H1 (cell line): ENCODE data around the gene CCNG1. TPM values are rescaled to one million over a fixed set of nuclear protein-coding genes. Genes with fewer than 3 reads are reported as not detected.

ENCODE experiments used
- CTCF ChIA-PET: fragments of 300-600 bp; sonication (Branson Sonifier 250); formaldehyde crosslinking; loops from one replicate; lab custom pipeline; 2021; ENCODE audit not compliant: partially characterized antibody; lab: Charles Lee
- POLR2A ChIA-PET: fragments of 300-600 bp; sonication (Branson Sonifier 250); formaldehyde crosslinking; loops from one replicate; lab custom pipeline; 2021; ENCODE audit warnings: inconsistent platforms; ENCODE audit not compliant: partially characterized antibody; lab: Charles Lee
- DNase-seq, 2 experiments: peaks; one replicate each; pipeline versions ENCODE4 v3.0.0 to v3.0.0-alpha.2; 2010 to 2022; ENCODE audit warnings: low spot score in 2 of 2, low read depth in 1 of 2, mixed read lengths in 1 of 2
- FAIRE-seq: peaks from 2 replicates; lab custom pipeline; 2011; peaks lifted over from hg19 to GRCh38; lab: Jason Lieb, UNC
- H2AFZ ChIP-seq: 2 replicates; pipeline ENCODE4 v1.8.1; 2012; ENCODE audit warnings: low read length, inconsistent platforms
- H2AK5ac ChIP-seq: 2 replicates; pipeline ENCODE4 v1.6.1; 2013; ENCODE audit warnings: low read depth, low read length
- H2BK120ac ChIP-seq: replicated peaks from 2 replicates; pipeline ENCODE3; 2013; ENCODE audit warnings: low read depth, low read length, inconsistent platforms
- H2BK12ac ChIP-seq: 2 replicates; pipeline ENCODE4 v1.6.1; 2013; ENCODE audit warnings: low read depth, low read length
- H2BK15ac ChIP-seq: 2 replicates; pipeline ENCODE4 v1.6.1; 2013; ENCODE audit warnings: low read length
- H2BK20ac ChIP-seq: 2 replicates; pipeline ENCODE4 v1.6.1; 2013; ENCODE audit warnings: low read length
- H2BK5ac ChIP-seq: 2 replicates; pipeline ENCODE4 v1.6.1; 2013; ENCODE audit warnings: low read depth, low read length
- H3K14ac ChIP-seq: 2 replicates; pipeline ENCODE4 v1.6.1; 2013; ENCODE audit warnings: inconsistent platforms; ENCODE audit not compliant: insufficient read length
- H3K18ac ChIP-seq: 2 replicates; pipeline ENCODE4 v1.6.1; 2013; ENCODE audit warnings: low read length; ENCODE audit errors: extremely low read depth
- H3K23ac ChIP-seq: 2 replicates; pipeline ENCODE4 v1.6.1; 2013; ENCODE audit warnings: inconsistent platforms; ENCODE audit not compliant: insufficient read length
- H3K23me2 ChIP-seq: 2 replicates; pipeline ENCODE4 v1.6.1; 2013; ENCODE audit warnings: low read depth, low read length
- H3K27ac ChIP-seq: 2 replicates; pipeline ENCODE4 v1.6.1; 2011; ENCODE audit warnings: low read depth, low read length, inconsistent platforms
- H3K27me3 ChIP-seq, 4 experiments: replicated peaks in 1 of 4; 1 replicate in 1 of 4; 2 replicates in 3 of 4; pipeline versions ENCODE4 v1.6.1 to v1.8.1; 2011 to 2013; ENCODE audit warnings: low read length in 3 of 4, mild to moderate bottlenecking in 3 of 4, inconsistent platforms in 2 of 4, mixed read lengths in 2 of 4, moderate library complexity in 1 of 4; ENCODE audit not compliant: control insufficient read depth in 3 of 4, insufficient read depth in 3 of 4; ENCODE audit errors: extremely low read depth in 1 of 4
- H3K36me3 ChIP-seq, 4 experiments: 2 replicates each; pipeline versions ENCODE4 v1.6.1 to v1.8.1; 2011 to 2013; ENCODE audit warnings: mild to moderate bottlenecking in 4 of 4, low read length in 3 of 4, moderate library complexity in 2 of 4, control low read depth in 1 of 4, inconsistent platforms in 1 of 4; ENCODE audit not compliant: insufficient read depth in 4 of 4, control insufficient read depth in 2 of 4
- H3K4ac ChIP-seq: replicated peaks from 2 replicates; pipeline ENCODE3; 2013; ENCODE audit warnings: low read length, low read depth, mixed read lengths, inconsistent platforms; ENCODE audit not compliant: insufficient read length
- H3K4me1 ChIP-seq, 4 experiments: replicated peaks in 1 of 4; 1 replicate in 1 of 4; 2 replicates in 3 of 4; pipeline versions ENCODE4 v1.6.1 to v1.8.1; 2011 to 2013; ENCODE audit warnings: low read length in 3 of 4, inconsistent platforms in 2 of 4, mixed read lengths in 1 of 4; ENCODE audit not compliant: insufficient read depth in 4 of 4, control insufficient read depth in 3 of 4
- H3K4me2 ChIP-seq, 2 experiments: 2 replicates each; pipeline versions ENCODE4 v1.6.1 to v1.8.1; 2011 to 2013; ENCODE audit warnings: low read depth in 2 of 2, low read length in 2 of 2, control low read depth in 1 of 2, inconsistent platforms in 1 of 2, mild to moderate bottlenecking in 1 of 2; ENCODE audit not compliant: insufficient read depth in 1 of 2
- H3K4me3 ChIP-seq, 4 experiments: fragments of 200-600, 300-600 bp in 1 of 4; sonication (generic), shearing (Covaris generic), sonication (Bioruptor Twin) in 1 of 4; 2 replicates each; pipeline versions ENCODE4 v1.5.1 to v1.8.1; 2011 to 2016; ENCODE audit warnings: low read length in 4 of 4, low read depth in 3 of 4, control low read depth in 2 of 4, inconsistent platforms in 2 of 4, mild to moderate bottlenecking in 2 of 4, mixed read lengths in 1 of 4, moderate library complexity in 1 of 4; ENCODE audit not compliant: insufficient read depth in 2 of 4; ENCODE audit errors: extremely low read depth in 1 of 4
- H3K56ac ChIP-seq: replicated peaks from 2 replicates; pipeline ENCODE3; 2013; ENCODE audit warnings: low read depth, mild to moderate bottlenecking, mixed read lengths, low read length, inconsistent platforms; ENCODE audit not compliant: insufficient read length
- H3K79me1 ChIP-seq: 2 replicates; pipeline ENCODE4 v1.6.1; 2013; ENCODE audit warnings: low read depth, low read length, control low read depth
- H3K79me2 ChIP-seq, 2 experiments: 2 replicates each; pipeline versions ENCODE4 v1.6.1 to v1.8.1; 2012 to 2013; ENCODE audit warnings: low read length in 2 of 2, mild to moderate bottlenecking in 2 of 2, inconsistent platforms in 1 of 2; ENCODE audit not compliant: insufficient read depth in 2 of 2, control insufficient read depth in 1 of 2
- H3K9ac ChIP-seq, 4 experiments: replicated peaks in 1 of 4; 1 replicate in 1 of 4; 2 replicates in 3 of 4; pipeline versions ENCODE4 v1.6.1 to v1.8.1; 2011 to 2013; ENCODE audit warnings: low read depth in 3 of 4, low read length in 3 of 4, control low read depth in 2 of 4, mild to moderate bottlenecking in 2 of 4, moderate library complexity in 2 of 4, inconsistent platforms in 1 of 4; ENCODE audit errors: extremely low read depth in 1 of 4
- H3K9me3 ChIP-seq, 2 experiments: 2 replicates each; pipeline versions ENCODE4 v1.6.1 to v1.8.1; 2012 to 2013; ENCODE audit warnings: mild to moderate bottlenecking in 2 of 2, moderate library complexity in 2 of 2, control low read depth in 1 of 2, inconsistent platforms in 1 of 2, low read depth in 1 of 2, low read length in 1 of 2, mixed read lengths in 1 of 2; ENCODE audit not compliant: insufficient read depth in 2 of 2
- H4K20me1 ChIP-seq, 2 experiments: replicated peaks in 1 of 2; 2 replicates each; pipeline versions ENCODE3 to v1.8.1; 2011 to 2013; ENCODE audit warnings: inconsistent platforms in 2 of 2, low read length in 2 of 2, mild to moderate bottlenecking in 1 of 2; ENCODE audit not compliant: insufficient read depth in 2 of 2, control insufficient read depth in 1 of 2
- H4K5ac ChIP-seq: 2 replicates; pipeline ENCODE4 v1.6.1; 2013; ENCODE audit warnings: low read length, low read depth, mixed read lengths, inconsistent platforms; ENCODE audit not compliant: insufficient read length
- H4K8ac ChIP-seq: 2 replicates; pipeline ENCODE4 v1.8.0; 2013; ENCODE audit warnings: mild to moderate bottlenecking, moderate library complexity, low read length, inconsistent platforms; ENCODE audit not compliant: insufficient read depth; ENCODE audit errors: extremely low read depth
- H4K91ac ChIP-seq: replicated peaks from 2 replicates; pipeline ENCODE3; 2013; ENCODE audit warnings: low read length, mixed read lengths, inconsistent platforms; ENCODE audit not compliant: insufficient read length
- ATF3 ChIP-seq: IDR thresholded peaks from 2 replicates; pipeline ENCODE4 v1.6.1; 2011; ENCODE audit warnings: low read depth, mild to moderate bottlenecking, low read length; ENCODE audit not compliant: insufficient read depth
- CTCF ChIP-seq, 3 experiments: IDR thresholded peaks; 1 replicate in 2 of 3; 2 replicates in 1 of 3; pipeline versions ENCODE4 v1.5.1 to v1.6.1; 2011; ENCODE audit warnings: low read length in 3 of 3, mild to moderate bottlenecking in 3 of 3, inconsistent platforms in 2 of 3, low read depth in 1 of 3, moderate library complexity in 1 of 3; ENCODE audit not compliant: insufficient read depth in 1 of 3; ENCODE audit errors: control extremely low read depth in 1 of 3
- FOSL1 ChIP-seq: IDR thresholded peaks from 2 replicates; pipeline ENCODE4 v1.6.1; 2011; ENCODE audit warnings: mild to moderate bottlenecking, low read depth, low read length, moderate library complexity; ENCODE audit not compliant: insufficient read depth
- RAD21 ChIP-seq, 2 experiments: IDR thresholded peaks in 1 of 2; conservative IDR thresholded peaks in 1 of 2; 2 replicates each; pipeline ENCODE4 v1.6.1; 2011; ENCODE audit warnings: low read depth in 2 of 2, low read length in 2 of 2, improper control_type of control experiment in 1 of 2, inconsistent platforms in 1 of 2, mild to moderate bottlenecking in 1 of 2, moderate library complexity in 1 of 2
- TEAD4 ChIP-seq: IDR thresholded peaks from 2 replicates; pipeline ENCODE4 v1.6.1; 2012; ENCODE audit warnings: low read depth, low read length, inconsistent platforms, mixed read lengths
- YY1 ChIP-seq: IDR thresholded peaks from 2 replicates; pipeline ENCODE4 v1.6.1; 2011; ENCODE audit warnings: low read depth, mild to moderate bottlenecking, low read length
- WGBS, 2 experiments: shearing (Covaris generic) in 1 of 2; methylation state at CpG; one replicate each; pipeline versions ENCODE4 v1.1.6 to v1.1.7; 2013 to 2015; ENCODE audit warnings: low lambda C conversion rate in 2 of 2, mixed read lengths in 2 of 2, inconsistent platforms in 1 of 2, low coverage in 1 of 2, missing lambda C conversion rate in 1 of 2; ENCODE audit not compliant: insufficient replicate concordance in 2 of 2, insufficient coverage in 1 of 2, insufficient read length in 1 of 2; ENCODE audit errors: extremely low coverage in 1 of 2, missing lambda C conversion rate in 1 of 2; 5-methylcytosine and 5-hydroxymethylcytosine counted together
- polyA plus RNA-seq, 7 experiments: library from polyadenylated mRNA; depleted of rRNA in 3 of 7; stranded (reverse) in 5 of 7; unstranded in 2 of 7; fragments of >200 nt in 5 of 7; fragments of 200-250 nt in 2 of 7; gene quantifications; 1 replicate in 5 of 7; 2 replicates in 1 of 7; 4 replicates in 1 of 7; pipeline versions ENCODE4 v1.2.1 to v1.2.3, GENCODE V29; 2011 to 2013; ENCODE audit warnings: missing spikeins in 2 of 7, mixed read lengths in 2 of 7
- total RNA-seq: library from RNA; stranded (reverse); fragmentation: NEBNext Ultra II Directional; extraction: Animal tissue kit (Norgen Biotek cat#: 25700); gene quantifications from 2 replicates; pipeline ENCODE4 v1.2.1, GENCODE V29; 2021

Gene CCNG1
- total and polyA plus RNA-seq, 2 of the 8 experiments (the other 6 are each of a cell fraction or from before 2014, with no cell fraction given): 165 to 369 TPM

- Histone ChIP-seq H3K79me2 (no peaks in the 10 kb centered on the region), H2BK15ac (no peak overlapping the region), H3K27ac (no peak overlapping the region), H3K56ac (no peak overlapping the region), H2AK5ac (no peak overlapping the region), H4K91ac (no peak overlapping the region), H3K79me1 (no peaks in the 10 kb centered on the region), H3K36me3 (no peaks in the 10 kb centered on the region), H3K14ac (no peak overlapping the region), H4K8ac (no peak overlapping the region), H2BK20ac (0 out of 2 replicates have a peak overlapping the region, but pooled peaks have one; percentile 77), H2AFZ (no peak overlapping the region), H4K20me1 (no peaks in the 10 kb centered on the region), H3K4ac (no peak overlapping the region), H3K4me2 (no peak overlapping the region), H3K18ac (no peak overlapping the region), H2BK5ac (no peak overlapping the region), H3K4me1 (no peaks in the 10 kb centered on the region), H3K9me3 (no peaks in the 10 kb centered on the region), H3K23me2 (no peaks in the 10 kb centered on the region), H3K4me3 (no peak overlapping the region), H3K23ac (no peak overlapping the region), H4K5ac (no peak overlapping the region), H3K27me3 (no peaks in the 10 kb centered on the region), H3K9ac (no peak overlapping the region), H2BK120ac (no peak overlapping the region), H2BK12ac (no peak overlapping the region)
- ChIA-PET CTCF (interaction anchor here (0.7 to 7.8 kb wide), 47 partner anchors 8 to 1865 kb away, joined by 3 to 64 read pairs (median 4); partner anchors contain the start of gene CCNG1), POLR2A (no interaction called here)
- TF ChIP-seq FOSL1: no peak
- TF ChIP-seq CTCF (IDR thresholded peaks at IDR 0.05; ENCODE audit: control extremely low read depth in 1 of 3, insufficient read depth in 1 of 3, low read depth in 1 of 3, low read length in 3 of 3): peak; percentile 36 to 87 (median 80)
- peak; percentile 92 to 94 for TF ChIP-seq RAD21 (IDR thresholded peaks at IDR 0.05 in 1 of 2, conservative IDR thresholded peaks at IDR 0.05 in 1 of 2; ENCODE audit: low read depth in 2 of 2, low read length in 2 of 2)
- no peak for TF ChIP-seq TEAD4
- peak; percentile 6; the same call in 1 of the 2 replicates for TF ChIP-seq ATF3
- TF ChIP-seq YY1: no peak
- FAIRE-seq (peak; percentile 99), DNase-seq (peak in 1 of 2 experiments; percentile 75)
- 36% methylated on average over 9 of the region's 9 CpGs; no CpG with 5 or more reads in 1 of the 2 experiments for WGBS, 2 experiments
These were observed 29.0 kb upstream of the CCNG1 start for GRCh38 chr5:163408311-163408923.
